Stromal cell of bone marrow (primary cell): ENCODE measurements around the gene SMIM29.
A peak's percentile ranks its signal among the peaks of the same experiment; 100 is the strongest.
"Not testable (repeated sequence)": the region's sequence is repeated elsewhere in the genome, so short reads cannot be mapped to it uniquely, and the experiment has no call there.

Experiments used
- DNase-seq: peaks from one replicate; pipeline ENCODE4 v3.0.0-alpha.2; 2012; ENCODE audit warnings: low read depth

Gene SMIM29

DNA sequence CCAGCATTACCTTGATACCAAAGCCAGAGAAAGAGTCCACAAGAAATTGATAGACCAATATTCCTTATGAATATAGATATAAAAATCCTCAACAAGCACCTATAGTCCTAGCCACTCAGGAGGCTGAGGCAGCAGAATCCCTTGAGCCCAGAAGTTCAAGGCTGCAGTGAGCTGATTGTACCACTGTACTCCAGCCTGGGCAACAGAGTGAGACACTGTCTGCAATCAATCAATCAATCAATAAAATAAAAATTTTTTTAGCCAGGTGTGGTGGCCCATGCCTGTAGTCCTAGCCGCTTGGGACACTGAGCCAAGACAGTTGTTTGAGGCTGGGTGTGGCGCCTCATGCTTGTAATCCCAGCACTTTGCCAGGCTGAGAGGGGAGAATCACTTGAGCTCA is 18.9 kb upstream of the SMIM29 start:
- DNase-seq, result no peak

DNA sequence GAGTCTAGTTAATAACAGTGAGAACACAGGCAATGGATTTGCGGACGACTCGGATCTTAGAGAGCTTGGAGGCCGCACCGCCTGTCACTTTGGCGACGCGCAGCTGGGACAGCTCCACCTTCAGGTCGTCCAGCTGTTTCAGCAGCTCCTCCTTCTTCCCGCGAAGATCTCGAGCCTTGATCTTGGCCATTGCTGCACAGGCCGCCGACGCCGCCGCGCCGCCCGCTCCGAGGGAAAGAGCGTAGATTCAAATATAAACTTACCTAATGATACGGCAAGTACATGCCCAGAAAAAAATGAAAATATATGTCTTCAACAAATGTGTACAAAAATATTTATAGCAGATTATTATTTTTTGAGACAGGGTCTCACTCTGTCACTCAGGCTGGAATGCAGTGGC is 14.7 kb upstream of the SMIM29 start:
- not testable (repeated sequence) for DNase-seq

DNA sequence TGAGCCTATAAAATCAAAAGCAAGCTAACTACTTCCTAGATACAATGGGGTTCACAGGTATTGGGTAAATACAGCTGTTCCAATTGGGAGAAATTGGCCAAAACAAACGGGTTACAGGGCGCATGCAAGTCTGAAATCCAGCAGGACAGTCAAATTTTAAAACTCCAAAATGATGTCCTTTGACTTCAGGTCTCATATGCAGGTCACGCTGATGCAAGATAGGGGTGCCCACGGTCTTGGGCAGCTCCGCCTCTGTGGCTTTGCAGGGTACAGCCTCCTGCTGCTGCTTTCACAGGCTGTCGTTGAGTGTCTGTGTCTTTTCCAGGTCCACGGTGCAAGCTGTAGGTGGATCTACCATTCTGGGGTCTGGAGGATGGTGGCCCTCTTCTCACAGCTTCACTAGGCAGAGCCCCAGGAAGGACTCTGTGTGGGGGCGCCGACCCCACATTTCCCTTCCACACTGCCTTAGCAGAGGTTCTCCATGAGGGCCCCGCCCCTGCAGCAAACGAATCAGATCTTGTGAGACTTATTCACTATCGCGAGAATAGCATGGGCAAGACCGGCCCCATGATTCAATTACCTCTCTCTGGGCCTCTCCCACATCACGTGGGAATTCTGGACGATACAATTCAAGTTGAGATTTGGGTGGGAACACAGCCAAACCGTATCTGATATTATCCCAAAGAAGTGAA is 11.9 kb upstream of the SMIM29 start:
- DNase-seq, result no peak

DNA sequence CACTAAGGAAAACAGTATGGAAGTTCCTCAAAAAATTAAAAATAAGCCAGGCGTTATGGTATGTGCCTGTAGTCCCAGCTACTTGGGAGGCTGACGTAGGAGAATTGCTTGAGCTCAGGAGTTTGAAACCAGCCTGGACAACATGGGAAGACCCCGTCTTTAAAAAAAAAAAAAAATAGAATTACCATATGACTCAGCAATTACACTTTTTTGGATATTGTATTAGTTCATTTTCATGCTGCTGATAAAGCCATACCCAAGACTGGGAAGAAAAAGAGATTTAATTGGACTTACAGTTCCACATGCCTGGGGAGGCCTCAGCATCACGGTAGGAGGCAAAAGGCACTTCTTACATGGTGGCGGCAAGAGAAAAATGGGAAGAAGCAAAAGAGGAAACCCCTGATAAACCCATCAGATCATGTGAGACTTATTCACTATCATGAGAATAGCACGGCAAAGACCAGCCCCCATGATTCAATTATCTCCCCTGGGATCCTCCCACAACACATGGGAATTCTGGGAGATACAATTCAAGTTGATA is 10.8 kb upstream of the SMIM29 start:
- no peak for DNase-seq

DNA sequence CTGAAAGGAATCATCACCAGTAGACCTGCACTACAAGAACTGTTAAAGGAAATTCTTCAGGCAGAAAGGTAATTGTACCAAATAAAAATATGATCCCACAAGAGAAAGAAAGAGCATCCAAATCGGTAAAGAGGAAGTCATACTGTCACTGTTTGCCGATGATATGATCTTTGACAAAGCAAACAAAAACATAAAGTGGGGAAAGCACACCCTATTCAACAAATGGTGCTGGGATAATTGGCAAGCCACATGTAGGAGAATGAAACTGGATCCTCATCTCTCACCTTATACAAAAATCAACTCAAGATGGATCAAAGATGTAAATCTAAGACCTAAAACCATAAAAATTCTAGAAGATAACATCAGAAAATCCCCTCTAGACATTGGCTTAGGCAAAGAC is 3.6 kb upstream of the SMIM29 start:
- not testable (repeated sequence) for DNase-seq

DNA sequence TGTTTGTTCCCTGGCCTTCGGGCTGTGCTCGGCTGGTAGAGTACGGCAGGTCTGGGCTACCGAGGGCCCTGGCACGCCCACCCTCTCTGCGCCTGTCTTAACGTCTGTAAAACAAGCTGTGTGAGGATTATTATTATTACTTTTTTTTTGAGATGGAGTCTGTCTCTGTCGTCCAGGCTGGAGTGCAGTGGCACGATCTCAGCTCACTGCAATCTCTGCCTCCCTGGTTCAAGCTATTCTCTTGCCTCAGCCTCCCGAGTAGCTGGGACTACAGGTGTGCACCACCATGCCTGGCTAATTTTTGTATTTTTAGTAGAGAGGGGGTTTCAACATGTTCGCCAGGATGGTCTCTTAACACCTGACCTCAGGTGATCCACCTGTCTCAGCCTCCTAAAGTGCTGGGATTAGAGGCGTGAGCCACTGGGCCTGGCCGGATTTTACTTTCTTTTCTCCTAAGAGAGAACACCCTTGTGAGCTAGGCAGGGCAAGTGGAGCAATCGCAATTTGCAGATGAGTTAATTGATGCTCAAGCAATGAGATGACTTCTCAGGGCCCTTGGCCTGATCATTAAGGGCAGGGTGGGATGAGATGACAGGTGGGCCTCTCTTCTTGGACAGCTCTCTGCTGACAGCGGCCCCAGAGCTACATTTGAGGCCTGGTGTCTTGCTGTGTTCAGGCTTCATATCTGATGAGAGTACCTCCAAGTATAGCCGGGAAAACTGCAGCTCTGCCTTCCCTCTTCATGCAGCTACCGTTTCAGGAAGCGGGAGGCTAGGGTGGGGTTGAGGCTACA is 859 bp upstream of the SMIM29 start:
- DNase-seq, result no peak

DNA sequence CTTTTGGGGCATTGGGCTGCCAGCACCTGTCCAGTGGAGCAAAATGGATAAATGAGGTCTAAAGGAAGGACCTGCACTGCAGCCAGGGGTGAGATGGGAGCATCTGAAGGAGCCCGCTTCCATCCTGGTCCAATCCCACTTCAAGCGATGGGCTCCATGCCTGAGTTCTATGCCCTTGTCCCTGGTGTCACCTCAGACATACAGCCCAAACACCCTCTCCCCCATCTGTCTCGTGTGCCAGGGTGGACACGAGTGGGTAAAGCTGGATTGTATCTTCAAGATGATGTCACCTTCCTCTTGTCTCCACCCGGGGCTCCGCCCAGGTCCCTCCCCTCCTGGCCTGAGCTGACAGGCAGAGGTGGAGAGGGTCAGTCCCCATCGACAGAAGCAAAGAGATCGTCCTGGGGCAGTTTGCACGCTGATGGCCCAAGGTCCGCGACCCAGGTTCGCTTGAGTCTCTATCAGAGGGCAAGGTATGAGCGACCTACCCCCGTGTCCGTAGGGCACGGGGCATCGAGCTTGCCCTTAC is 544 bp downstream of the SMIM29 start:
- DNase-seq, result no peak

DNA sequence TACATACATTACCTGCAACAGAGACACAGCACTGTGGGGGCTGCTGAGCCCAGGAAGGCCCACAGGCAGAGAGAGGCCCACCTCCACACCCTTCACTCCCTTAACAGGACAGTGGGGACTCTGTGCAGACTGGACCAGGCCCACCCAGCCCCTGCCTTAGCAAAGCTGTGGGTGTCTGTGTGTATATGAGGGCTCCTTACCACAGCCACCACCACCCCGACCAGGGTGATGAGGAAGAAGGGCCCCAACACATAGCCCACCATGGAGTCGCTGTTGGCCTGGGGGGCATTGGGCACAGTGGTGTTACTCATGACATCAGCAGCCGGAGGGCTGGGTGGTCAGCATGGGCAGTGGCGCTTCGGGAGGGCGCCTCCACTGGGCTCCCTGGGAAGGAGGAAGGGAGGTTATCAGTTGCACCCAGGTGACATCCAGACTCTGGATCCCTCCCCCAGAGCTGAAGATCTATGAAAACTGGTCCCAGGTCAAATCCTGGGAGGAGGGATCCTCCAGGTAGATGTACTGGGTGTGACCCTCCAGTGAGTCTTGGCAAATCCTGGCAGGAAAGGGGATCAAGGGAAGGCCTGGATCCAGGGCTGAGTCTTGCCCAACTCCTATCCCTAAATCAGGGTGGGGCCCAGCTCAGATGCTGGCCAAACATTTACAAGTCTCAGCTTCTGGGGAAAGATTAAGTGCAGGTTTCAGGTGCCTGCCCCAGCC is 1.2 kb downstream of the SMIM29 start:
- no peak for DNase-seq

DNA sequence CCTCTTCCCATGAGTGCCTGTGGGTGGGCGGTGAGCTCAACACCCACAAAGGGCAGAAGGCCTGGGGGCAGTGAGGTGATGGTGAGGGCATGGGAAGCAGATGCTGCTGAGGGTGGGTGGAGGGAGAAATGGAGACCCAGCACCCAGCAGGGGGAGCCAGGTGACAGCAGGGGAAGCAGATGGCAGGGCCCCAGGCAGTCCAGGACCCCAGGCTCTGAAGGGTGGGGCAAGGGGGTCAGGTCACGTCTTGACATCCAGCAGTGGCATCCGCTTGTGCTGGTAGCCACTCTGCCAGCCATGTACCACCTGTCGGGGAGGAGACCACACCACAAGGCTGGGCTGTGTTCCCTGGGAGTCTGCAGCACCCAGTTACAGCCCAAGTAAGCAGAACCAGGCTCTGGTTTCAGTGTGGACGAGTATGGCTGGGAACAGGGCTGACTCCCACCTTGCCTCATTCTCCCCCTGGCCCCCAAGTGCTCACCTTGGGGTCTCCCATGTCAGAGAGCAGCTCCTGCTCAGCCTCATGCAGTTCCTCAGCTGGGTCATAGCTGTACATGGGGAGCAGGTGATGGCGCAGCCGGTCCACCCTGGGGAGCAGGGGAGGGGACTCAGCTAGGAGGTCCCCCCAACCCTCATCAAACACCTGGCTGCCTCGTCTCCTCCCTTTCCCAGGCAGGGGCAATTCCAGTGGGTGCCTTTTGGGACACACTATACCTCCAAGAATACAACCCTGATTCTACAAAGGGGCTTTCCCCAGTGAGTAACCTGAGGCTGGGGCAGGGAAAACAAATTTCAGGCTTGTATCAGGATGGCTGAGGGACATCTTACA is 2.0 kb downstream of the SMIM29 start:
- no peak for DNase-seq

DNA sequence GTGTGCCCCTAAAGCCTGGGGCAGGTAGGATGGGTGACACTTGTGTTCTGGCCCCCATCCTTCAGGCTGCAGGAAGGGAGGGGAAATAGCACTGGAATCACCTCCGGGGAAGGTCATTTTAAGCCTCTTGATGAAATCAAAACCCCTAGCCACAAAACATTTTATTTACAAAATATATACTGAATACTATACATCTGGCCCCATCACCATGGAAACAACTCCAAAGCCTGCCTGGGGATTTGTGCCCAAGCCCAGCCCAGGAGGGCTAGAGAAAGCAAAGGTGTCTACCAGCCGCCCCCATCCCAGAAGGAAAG is 2.6 kb downstream of the SMIM29 start:
- DNase-seq, result no peak

DNA sequence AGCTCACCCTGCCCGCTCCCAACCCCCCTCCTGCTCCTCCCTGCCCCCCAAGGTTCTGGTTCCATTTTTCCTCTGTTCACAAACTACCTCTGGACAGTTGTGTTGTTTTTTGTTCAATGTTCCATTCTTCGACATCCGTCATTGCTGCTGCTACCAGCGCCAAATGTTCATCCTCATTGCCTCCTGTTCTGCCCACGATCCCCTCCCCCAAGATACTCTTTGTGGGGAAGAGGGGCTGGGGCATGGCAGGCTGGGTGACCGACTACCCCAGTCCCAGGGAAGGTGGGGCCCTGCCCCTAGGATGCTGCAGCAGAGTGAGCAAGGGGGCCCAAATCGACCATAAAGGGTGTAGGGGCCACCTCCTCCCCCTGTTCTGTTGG is 3.1 kb downstream of the SMIM29 start:
- not testable (repeated sequence) for DNase-seq

DNA sequence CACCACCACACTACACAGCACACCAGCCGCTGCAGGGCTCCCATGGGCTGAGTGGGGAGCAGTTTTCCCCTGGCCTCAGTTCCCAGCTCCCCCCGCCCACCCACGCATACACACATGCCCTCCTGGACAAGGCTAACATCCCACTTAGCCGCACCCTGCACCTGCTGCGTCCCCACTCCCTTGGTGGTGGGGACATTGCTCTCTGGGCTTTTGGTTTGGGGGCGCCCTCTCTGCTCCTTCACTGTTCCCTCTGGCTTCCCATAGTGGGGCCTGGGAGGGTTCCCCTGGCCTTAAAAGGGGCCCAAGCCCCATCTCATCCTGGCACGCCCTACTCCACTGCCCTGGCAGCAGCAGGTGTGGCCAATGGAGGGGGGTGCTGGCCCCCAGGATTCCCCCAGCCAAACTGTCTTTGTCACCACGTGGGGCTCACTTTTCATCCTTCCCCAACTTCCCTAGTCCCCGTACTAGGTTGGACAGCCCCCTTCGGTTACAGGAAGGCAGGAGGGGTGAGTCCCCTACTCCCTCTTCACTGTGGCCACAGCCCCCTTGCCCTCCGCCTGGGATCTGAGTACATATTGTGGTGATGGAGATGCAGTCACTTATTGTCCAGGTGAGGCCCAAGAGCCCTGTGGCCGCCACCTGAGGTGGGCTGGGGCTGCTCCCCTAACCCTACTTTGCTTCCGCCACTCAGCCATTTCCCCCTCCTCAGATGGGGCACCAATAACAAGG is 3.6 kb downstream of the SMIM29 start:
- DNase-seq, result not testable (repeated sequence)

DNA sequence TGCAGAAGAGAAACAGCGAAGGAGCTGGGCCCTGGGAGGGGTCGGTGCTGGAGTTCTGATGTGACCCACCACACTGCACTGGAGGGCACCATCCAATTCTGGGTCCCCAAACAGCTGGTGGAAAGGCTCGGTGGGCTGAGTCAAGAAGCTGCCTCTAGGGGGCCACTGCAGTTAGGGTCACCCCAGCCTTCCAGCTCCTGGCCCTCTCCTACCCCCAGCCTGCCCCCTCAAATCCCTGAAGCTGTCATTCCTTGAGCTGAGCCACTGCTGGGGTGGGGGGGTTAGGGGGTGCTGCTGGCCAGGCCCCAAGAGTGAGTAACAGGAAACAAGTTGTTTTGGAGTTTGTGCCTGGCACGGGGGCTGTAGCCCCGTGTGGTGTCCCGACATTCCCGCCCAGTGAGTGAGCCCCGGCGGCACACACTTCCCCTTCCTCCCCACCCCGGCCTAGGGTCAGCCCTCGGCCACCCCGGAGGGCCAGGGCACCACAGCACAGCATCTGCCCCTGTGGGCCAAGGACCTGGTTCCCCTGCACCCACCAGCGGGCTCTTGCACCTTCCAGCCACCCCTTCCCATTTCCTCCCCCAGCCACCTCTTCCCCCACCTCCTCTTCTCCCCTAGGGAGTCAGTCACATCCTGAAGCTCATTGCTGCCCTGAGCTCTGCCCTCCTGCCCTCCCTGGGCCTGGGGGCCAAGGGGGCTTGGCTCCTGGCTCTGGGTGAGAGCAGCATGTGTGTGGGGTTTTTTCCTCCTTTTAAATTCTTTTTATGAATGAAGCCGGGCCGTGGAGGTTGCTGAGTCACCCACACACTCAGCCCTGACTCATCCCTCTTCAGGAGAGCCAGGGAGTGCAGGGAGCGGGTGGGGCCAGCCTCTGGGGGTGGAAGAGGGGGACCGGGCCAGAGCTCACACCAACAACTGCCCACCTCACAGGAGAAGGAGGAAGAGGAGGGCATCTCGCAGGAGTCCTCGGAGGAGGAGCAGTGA is 4.6 kb downstream of the SMIM29 start:
- peak; percentile 90 for DNase-seq

DNA sequence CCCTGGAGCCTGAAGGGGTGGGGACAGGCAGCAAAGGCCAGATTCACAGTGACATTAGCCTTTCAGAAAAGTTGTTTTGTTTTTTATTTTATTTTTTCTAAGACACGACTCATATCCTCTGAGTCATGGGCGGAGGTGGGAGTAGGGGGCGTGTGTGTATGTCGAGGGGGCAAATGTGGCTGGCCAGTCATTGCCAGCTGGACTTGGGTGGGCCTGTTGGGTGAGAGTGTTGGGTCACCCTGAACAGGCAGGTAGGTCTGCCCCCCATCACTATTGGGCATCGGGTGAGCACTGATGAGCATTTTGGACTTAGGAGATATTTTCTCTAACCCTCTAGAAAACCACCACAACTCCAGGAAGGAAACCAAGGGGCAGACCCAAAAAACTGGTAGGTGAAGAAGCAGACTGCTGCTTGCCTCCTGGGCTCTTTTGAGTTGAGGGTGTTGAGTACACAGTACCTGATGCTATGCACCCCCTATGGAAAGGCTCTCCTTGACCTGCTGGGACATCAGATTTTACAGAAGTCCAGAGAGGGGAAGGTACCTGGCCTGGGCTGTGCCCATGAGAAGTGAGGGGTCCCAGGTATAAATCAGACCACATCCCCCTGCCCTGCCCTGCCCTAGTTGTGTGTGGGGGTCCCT is 5.6 kb downstream of the SMIM29 start:
- no peak for DNase-seq

DNA sequence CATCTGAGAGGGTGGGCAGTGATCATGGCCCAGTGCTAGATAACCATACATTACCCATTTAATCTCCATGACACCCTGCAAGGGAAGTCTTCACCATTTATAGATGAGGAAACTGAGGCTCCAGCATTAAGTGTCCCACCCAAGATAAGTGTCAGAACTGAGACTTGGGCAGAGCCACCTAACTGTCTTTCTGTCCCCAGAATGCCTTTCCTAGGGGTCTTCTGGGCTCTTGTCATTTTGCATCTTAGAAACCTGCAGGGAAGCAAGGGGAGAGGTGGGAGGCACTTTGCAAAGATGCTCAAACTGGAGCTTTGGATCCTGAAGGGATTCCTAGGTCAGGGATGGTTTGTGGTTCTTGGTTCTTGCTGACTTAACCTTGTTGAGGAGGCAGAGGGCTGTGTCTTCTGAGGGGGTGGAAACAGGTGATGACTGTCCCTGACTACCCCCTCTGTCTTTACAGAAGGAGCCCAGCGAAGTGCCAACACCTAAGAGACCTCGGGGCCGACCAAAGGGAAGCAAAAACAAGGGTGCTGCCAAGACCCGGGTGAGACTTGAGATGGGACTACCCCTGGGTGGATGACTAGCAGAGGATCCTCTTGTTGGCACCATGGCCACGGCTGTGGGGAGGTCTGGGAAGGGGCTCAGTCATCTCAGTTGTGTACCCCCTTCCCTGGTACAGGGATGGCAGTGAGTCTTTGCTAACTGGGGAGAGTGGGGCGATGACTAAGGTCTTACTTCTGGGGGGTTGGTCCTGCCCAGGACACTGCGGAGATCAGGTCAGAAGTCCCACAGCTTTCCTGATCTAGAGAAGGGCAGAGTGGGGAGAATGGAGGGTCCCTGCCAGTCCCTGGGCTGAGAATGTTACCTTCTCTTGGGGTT is 6.3 kb downstream of the SMIM29 start:
- no peak for DNase-seq

DNA sequence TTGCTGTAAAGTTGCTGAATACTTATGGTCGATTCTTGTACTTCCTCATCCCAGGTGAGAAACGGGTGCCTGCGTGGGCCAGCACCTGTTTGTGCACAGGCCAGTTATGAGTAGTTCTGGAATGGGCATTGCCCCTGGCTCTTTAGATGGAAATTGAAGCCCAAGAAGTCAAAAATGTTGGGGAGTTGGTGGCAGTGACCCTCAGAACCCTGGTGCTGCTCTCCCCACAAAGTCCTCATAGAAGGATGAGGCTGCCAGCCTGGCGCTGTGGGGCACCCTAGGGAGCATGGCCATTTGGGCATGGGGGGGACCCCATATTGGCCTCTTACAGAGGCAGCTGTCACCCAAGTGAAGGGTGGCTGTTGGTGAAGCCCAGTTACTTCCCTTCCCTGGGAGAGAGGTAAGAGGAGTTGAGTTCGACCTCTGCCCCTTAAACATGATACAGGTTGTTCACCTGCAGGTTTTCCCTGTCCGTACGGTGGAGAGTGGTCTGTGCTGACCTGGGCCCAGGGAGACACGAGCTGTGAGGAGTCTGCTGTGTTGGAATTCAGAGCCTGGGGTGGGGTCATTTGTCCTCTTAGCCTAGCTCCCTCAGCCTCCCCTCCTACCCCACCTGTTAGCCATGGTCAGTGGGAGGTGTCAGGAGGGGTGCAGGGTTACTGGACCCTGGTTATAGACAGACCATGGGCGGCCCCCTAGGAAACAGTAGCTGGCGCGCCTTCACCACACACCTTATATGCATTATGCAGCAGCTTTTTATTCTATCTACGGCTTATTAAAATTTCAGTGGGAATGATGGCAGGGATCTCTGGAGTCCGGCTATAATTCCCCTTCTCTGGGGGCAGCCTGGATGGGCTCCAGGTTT is 7.2 kb downstream of the SMIM29 start:
- no peak for DNase-seq
